Prostate gland (tissue), 2 donors: ENCODE results near the gene ABHD15. TPM values are rescaled to one million over a fixed set of nuclear protein-coding genes. Genes with fewer than 3 reads are reported as not detected.
"Not testable (repeated sequence)": the region's sequence is repeated elsewhere in the genome, so short reads cannot be mapped to it uniquely, and the experiment has no call there.

Experiments used
- DNase-seq: peaks from one replicate; pipeline ENCODE4 v3.0.0-alpha.2; 2019; ENCODE audit warnings: low spot score
- H3K27ac ChIP-seq, 2 donors: fragments of 200-600 bp; sonication (generic); 2 replicates each; pipeline ENCODE4 v1.5.1; 2017 to 2019
- H3K27me3 ChIP-seq: fragments of 200-600 bp; sonication (generic); replicated peaks from 2 replicates; pipeline ENCODE4 v1.5.1; 2019; ENCODE audit not compliant: insufficient read depth
- H3K36me3 ChIP-seq, 2 donors: fragments of 200-600 bp; sonication (generic); 1 replicate in 1 of 2; 2 replicates in 1 of 2; pipeline versions ENCODE4 v1.5.1 to v1.8.1; 2017 to 2019
- H3K4me1 ChIP-seq: fragments of 200-600 bp; sonication (generic); replicated peaks from 2 replicates; pipeline ENCODE4 v1.5.1; 2019
- H3K4me3 ChIP-seq, 2 donors: fragments of 200-600 bp; sonication (generic); 2 replicates each; pipeline ENCODE4 v1.5.1; 2017 to 2019
- H3K9me3 ChIP-seq: fragments of 200-600 bp; sonication (generic); 2 replicates; pipeline ENCODE4 v1.5.1; 2017
- POLR2A ChIP-seq: fragments of 450-650 bp; IDR thresholded peaks from one replicate; pipeline ENCODE4 v1.6.1; 2016; ENCODE audit warnings: antibody characterized with exemption, mild to moderate bottlenecking
- POLR2AphosphoS5 ChIP-seq: sonication (generic); formaldehyde crosslinking; IDR thresholded peaks from one replicate; pipeline ENCODE4 v1.6.1; 2017; ENCODE audit warnings: antibody characterized with exemption
- WGBS: methylation state at CpG from one replicate; pipeline ENCODE4 v1.1.5; 2018; 5-methylcytosine and 5-hydroxymethylcytosine counted together
- intact Hi-C: fragments of 100-400 bp; cut with DNase I; formaldehyde crosslinking; loops from one replicate; pipeline ENCODE4 v1.14.2; 2022
- total RNA-seq, 2 donors: library from RNA; depleted of rRNA; stranded (reverse); fragments of >200 nt; gene quantifications; one replicate each; pipeline ENCODE4 v1.1.0, GENCODE V29; 2016
- TF ChIP-seq, protein P1 (sequence below), 4 experiments: fragments of 200-600 bp in 2 of 4; fragments of 450-650 bp in 2 of 4; sonication (generic) in 2 of 4; IDR thresholded peaks; 1 replicate in 3 of 4; 2 replicates in 1 of 4; pipeline ENCODE4 v1.5.1; 2016 to 2019; ENCODE audit warnings: antibody characterized with exemption in 4 of 4, mild to moderate bottlenecking in 2 of 4, moderate library complexity in 2 of 4

Gene ABHD15
- total RNA-seq, 2 donors from 2014 or later: 9.1 to 14.8 TPM

GRCh38 chr17:29561554-29562517 is 5.0 kb downstream of the ABHD15 start:
- Histone ChIP-seq H3K27me3 (no peaks in the 10 kb centered on the region), H3K27ac (no peak overlapping the region), H3K36me3 (no peaks in the 10 kb centered on the region), H3K4me3 (no peak overlapping the region), H3K9me3 (no peaks in the 10 kb centered on the region), H3K4me1 (no peaks in the 10 kb centered on the region)
- 90% methylated on average over 17 of the region's 17 CpGs for whole genome bisulfite sequencing
- intact Hi-C loops: no loop called here
- TF ChIP-seq, protein P1, sequence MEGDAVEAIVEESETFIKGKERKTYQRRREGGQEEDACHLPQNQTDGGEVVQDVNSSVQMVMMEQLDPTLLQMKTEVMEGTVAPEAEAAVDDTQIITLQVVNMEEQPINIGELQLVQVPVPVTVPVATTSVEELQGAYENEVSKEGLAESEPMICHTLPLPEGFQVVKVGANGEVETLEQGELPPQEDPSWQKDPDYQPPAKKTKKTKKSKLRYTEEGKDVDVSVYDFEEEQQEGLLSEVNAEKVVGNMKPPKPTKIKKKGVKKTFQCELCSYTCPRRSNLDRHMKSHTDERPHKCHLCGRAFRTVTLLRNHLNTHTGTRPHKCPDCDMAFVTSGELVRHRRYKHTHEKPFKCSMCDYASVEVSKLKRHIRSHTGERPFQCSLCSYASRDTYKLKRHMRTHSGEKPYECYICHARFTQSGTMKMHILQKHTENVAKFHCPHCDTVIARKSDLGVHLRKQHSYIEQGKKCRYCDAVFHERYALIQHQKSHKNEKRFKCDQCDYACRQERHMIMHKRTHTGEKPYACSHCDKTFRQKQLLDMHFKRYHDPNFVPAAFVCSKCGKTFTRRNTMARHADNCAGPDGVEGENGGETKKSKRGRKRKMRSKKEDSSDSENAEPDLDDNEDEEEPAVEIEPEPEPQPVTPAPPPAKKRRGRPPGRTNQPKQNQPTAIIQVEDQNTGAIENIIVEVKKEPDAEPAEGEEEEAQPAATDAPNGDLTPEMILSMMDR (IDR thresholded peaks at IDR 0.05): no peak
- TF ChIP-seq POLR2AphosphoS5 (no peak), POLR2A (no peak)
- peak; percentile 9 for DNase-seq

DNA sequence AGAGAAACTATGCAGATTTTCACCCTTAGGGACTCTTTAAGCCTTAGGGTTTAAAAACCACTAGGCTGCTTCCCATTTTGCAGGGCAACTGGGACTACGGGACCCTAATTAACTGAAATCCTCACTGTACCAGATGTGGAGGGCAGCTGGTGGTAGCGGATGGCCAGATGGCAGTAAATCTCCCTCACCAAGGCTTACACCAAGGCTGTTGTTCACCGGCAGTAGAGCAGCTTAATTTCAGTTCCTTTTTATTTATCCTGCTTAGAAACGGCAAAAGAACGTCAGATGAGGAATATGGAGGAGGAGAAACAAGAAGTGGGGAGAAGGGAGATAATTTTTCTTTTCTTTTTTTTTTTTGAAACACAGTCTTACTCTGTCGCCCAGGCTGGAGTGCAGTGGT is 6.5 kb downstream of the ABHD15 start:
- WGBS: 82% methylated on average over 6 of the region's 6 CpGs
- DNase-seq: no peak
- intact Hi-C loops: no loop called here

GRCh38 chr17:29559640-29560039 is 7.2 kb downstream of the ABHD15 start:
- H3K4me1 ChIP-seq: no peaks in the 10 kb centered on the region
- no peak overlapping the region for H3K4me3 ChIP-seq
- TF ChIP-seq POLR2A (no peak), POLR2AphosphoS5 (no peak)
- TF ChIP-seq, protein P1 (IDR thresholded peaks at IDR 0.05): no peak
- intact Hi-C loops: no loop called here
- DNase-seq: no peak
- no peaks in the 10 kb centered on the region for H3K27me3 ChIP-seq
- H3K36me3 ChIP-seq: no peaks in the 10 kb centered on the region
- H3K27ac ChIP-seq: no peak overlapping the region
- 62% methylated on average over 2 of the region's 2 CpGs for WGBS
- no peaks in the 10 kb centered on the region for H3K9me3 ChIP-seq

More for the DNA sequence above, 6.5 kb downstream of the ABHD15 start:
- H3K27ac ChIP-seq: no peak overlapping the region
- no peaks in the 10 kb centered on the region for H3K36me3 ChIP-seq
- H3K4me1 ChIP-seq: no peaks in the 10 kb centered on the region
- no peak overlapping the region for H3K4me3 ChIP-seq
- TF ChIP-seq POLR2AphosphoS5 (no peak), POLR2A (no peak)
- TF ChIP-seq, protein P1 (IDR thresholded peaks at IDR 0.05): no peak
- H3K9me3 ChIP-seq: no peaks in the 10 kb centered on the region
- H3K27me3 ChIP-seq: no peaks in the 10 kb centered on the region

- DNase-seq, H3K27ac ChIP-seq, intact Hi-C loops, H3K4me3 ChIP-seq, H3K4me1 ChIP-seq, H3K9me3 ChIP-seq, H3K27me3 ChIP-seq, H3K36me3 ChIP-seq: not testable (repeated sequence)
- WGBS: 97% methylated on average over 5 of the region's 5 CpGs
These were observed 8.7 kb downstream of the ABHD15 start for GRCh38 chr17:29558139-29558538.

- Histone ChIP-seq H3K4me1 (no peaks in the 10 kb centered on the region), H3K27me3 (no peaks in the 10 kb centered on the region), H3K9me3 (no peaks in the 10 kb centered on the region), H3K36me3 (no peaks in the 10 kb centered on the region), H3K27ac (no peak overlapping the region), H3K4me3 (no peak overlapping the region)
- no peak for DNase-seq
- TF ChIP-seq, protein P1 (IDR thresholded peaks at IDR 0.05): no peak
- TF ChIP-seq POLR2AphosphoS5: no peak
- TF ChIP-seq POLR2A: no peak
- intact Hi-C loops: no loop called here
These were observed 9.1 kb downstream of the ABHD15 start for GRCh38 chr17:29557739-29558116.
